NCI-H2171 treated with DMSO at 0.1 percent for 48 hours (cell line): ENCODE results near the gene UTS2.

Source experiments
- DNase-seq: peaks from one replicate; lab custom pipeline; 2025; lab: John Stamatoyannopoulos, UW

The UTS2 gene, protein sequence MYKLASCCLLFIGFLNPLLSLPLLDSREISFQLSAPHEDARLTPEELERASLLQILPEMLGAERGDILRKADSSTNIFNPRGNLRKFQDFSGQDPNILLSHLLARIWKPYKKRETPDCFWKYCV

DNA sequence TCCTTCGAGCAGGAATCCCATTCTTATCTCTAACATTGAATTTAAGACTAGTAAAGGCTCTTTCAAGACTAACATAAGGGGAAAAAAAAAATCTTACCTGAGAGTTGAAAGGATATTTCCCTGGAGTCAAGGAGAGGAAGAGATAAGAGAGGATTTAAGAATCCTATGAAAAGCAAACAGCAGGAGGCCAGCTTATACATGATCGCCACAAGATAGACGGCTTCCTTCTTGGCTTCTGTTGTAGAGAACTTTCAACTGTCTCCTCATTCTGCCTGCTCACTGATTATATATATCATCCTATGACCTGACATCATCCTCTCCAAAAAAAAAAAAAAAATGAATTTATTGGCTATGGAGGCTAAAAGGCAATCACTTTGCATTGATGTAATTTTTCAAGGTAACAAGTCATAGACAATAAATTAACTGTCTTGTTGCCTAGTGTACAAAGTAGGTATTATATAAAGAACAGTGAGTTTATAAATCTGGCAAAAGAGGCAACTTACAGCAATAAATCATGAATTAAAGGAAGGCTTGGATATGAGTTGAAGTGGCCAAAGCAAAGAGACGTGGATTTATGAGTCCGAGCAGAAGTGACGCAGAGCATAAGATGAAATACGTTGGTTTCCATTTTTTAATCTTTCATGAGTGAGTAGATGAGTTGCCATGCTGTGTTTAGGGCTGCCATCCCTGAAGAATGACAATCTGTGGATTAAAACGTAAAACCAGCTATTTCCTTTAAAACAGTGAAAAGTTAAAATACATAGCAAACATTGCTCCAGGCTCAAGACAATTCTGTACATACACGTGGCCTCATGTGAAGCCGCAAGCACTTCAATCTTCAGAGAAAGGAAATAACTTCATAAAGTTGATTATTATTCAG, at the start of gene UTS2:
TSS of gene UTS2 (minus strand) at position 262 of the 880 bp plus-strand sequence. CDS start at position 200, 62 bp downstream.
- DNase-seq, result no peak

DNA sequence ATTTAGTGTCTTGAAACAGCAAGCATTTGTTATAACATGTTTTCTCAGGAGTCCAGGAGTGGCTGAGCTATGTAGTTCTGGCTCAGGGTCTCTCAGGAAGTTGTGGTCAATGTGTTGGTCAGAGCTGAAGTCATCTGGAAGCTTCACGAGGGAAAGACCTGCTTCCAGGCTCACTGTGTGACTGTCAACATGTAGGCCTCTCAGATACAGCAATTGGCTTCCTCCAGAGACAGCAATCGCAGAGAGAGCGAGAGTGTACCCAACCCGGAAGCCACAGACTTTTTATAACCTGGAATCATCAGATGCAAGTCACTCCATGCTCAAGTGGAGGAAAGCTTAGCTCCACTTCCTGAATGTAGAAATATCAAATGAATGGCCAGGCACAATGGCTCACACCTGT, 46.9 kb upstream of the UTS2 start:
- no peak for DNase-seq

DNA sequence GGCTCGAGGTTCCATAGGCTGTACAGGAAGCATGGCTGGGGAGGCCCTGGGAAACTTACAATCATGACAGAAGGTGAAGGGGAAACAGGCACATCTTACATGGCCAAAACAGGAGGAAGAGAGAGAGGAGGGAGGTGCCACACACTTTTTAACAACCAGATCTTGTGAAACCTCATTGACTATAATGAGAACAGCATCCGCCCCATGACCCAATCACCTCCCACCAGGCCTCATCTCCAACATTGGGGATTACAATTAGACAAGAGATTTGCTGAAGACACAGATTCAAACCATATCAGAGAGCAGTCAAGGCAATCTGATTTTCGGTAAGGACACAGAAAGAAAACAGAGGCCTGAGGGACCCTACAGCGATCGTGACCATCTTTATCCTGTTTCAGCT, 46.1 kb upstream of the UTS2 start:
- DNase-seq, result no peak

DNA sequence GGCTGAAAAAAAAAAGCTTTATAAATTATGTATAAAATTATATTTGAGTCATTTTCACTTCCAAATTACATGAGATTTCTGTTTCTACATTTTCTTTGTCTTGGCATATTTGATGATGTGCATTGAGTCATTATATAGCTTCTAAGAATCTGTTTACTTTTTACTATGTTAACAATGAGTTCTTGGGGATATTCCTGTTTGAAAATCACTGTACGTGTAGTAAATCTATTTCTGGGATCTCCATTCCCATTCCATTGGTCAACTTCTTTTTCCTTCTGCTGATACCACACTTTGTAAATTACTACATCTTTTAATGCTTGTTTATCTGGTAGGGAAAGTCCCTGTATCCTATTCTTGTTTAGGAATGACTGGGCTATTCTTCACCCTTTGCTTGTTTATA, 44.1 kb upstream of the UTS2 start:
- no peak for DNase-seq

DNA sequence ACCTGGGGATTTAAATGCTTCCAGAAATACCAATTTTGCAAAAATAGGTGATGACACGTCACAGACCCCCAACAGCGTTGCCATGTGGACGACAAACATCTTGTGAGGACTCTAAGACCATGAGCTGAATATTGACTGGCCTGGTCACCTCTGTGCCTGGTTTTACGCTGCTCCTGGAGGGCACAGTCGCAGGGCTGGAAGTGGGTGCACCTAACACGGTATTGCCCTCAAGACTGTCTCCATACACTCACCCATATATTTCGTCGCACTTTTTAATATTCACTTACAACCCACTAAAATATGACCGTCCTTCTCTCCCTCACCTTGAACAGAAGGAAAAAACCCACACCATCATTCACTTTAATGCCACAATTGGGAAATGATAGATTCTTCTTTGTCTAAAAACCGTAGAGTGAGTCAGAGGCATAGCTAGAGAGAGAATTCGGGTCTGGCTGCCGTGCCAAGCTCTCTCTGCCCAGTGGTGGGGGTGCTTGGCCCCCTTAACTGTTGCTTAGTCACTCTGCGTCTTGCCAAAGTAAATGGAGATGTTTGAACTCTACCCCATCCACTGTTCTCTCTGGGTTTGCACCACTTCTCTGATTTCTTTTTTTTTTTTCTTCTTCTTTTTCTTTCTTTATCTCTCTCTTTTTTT, 40.8 kb upstream of the UTS2 start:
- no peak for DNase-seq

DNA sequence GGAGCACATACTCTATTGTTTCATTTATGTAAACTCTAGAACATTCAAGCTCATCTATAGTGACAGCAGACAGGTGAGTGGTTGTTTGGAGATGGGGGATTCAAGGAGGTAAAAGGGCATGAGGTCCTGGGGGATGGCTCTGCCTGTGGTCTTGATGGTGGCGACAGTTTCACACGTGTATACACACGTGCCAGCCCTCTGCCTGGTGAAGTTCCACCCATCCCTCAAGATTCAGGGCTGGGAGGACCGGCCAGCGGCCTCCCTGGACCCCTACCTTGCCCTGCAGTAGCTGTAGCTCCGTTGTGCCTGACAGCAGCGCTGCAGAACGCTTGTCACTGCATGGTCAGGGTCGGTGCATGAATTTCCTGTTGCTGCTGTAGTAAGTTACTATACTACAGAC, 38.9 kb upstream of the UTS2 start:
- DNase-seq, result no peak

DNA sequence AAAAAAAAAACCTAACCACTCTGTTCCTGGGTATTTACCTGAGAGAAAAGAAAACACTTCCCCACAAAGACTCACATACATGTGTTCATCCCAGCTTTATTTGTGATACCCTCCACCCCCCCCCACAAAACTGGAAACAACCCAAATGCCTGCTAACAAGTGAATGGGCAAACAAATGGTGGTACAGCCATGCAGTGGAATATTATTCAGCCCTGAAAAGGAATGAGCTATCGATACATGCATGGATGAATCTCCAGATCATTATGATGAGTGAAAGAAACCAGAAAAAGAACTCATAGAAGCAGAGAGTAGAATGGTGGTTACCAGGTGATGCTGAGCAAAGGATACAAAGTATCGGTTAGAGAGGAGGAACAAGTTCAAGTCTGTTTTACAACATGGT, 38.0 kb upstream of the UTS2 start:
- DNase-seq, result no peak

DNA sequence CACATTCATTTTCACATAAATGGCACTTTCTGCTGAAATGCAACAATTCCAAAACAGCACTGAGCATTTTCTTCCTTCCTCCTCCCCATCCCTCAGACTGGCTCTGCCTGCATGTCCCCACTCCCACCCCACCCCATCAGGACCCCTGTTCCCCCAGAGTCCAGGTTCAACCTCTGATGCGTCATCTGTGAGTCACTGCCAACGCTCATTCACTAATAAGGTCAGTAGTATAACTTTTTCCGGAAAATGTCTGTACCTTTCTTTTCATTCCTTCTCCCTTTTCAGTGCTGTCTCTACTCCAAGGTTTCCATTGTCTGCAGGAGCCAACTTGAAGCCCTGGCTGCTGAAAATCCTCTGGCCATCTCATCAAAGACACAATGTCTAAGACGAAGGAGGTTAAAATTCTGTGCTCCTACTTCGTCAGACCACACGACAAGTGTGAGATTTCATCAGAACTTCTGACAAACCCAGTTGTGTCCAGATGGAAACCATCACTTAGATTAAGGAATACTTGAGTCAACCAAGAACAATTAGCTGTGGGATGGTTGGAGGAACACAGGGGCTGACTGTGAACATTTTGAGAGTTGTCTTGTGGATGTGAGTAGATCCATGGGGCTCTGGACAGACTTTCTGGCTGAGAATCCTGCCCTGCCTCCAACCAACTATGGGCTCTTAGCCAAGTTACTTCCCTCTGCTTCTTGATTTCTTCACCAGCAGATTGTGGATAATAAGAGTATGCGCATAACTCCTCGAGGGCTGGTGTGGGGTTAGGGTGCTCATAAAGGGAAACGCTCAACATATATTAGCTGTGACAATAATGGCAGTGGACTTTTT, 35.6 kb upstream of the UTS2 start:
- no peak for DNase-seq

DNA sequence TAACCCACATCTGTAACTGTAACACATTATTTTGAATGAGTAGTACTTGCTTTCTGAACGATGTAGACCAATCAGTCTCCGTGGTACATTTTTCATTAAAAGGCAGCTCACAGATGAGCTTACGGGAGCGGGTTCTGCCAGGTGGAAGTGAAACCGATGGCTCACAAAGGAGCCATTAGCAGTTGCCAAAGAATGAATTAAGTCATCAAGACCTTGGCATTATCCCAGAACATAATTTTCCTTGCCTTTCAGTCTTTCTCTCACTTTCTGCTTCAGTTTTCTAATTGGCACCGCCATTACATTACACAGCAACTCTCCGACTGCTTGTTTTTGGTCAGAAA, 33.5 kb upstream of the UTS2 start:
- peak; percentile 45 for DNase-seq

DNA sequence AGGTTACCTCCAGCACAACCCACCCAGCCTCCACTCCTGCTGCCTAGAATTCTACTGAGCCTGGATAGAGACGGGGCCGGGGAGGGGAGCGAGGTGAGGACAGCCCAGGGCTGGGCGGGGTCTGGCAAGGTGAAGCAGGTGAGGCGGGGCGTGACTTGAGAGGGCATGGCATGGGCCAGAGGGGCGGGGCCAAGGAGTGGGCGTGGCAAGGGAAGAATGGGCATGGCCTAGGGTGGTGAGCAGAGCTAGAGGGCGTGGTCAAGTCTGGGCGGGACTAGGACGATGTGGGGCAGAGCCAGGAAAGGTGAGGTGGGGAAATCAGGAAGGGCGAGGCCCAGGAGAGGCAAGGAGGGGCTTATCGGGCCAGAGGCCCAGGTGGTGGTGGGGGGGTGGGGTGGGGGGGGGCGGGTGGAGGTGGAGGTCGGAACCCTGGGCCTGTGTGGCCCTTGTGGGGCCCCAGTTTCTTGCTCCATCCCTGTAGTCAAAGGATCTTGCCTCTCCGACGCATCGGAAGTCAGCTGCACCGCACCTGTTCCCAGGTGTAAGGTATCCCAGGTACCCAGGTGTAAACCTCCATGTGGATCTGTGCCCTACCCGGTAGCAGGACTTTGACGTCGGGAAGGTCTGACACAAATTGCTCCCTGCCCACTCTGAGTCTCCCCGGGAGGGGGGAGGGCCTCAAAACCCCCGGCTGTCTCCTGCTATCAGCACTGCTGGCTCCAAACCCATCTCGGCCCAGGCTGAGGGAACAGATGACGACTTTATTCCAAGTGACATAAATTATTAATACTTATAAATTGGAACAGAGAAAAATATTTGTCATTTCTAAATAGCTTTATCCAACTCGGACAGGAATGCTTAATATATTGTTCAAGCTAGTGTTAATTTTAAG, 32.9 kb upstream of the UTS2 start:
- peak; percentile 25 for DNase-seq

DNA sequence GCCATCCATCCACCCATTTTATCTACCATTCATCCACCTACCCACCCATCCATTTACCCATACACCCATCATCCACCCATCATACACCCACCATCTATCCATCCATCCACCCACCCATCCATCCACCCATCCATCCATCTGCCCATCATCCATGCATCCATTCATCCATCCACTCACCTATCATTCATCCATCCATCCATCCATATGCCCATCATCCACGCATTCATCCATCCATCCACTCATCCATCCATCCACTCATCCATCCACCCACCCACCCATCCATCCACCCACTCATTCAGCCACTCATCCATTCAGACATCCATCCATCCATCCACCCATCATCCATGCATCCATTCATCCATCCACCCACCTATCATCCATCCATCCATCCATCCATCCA, 31.9 kb upstream of the UTS2 start:
- DNase-seq, result no peak

DNA sequence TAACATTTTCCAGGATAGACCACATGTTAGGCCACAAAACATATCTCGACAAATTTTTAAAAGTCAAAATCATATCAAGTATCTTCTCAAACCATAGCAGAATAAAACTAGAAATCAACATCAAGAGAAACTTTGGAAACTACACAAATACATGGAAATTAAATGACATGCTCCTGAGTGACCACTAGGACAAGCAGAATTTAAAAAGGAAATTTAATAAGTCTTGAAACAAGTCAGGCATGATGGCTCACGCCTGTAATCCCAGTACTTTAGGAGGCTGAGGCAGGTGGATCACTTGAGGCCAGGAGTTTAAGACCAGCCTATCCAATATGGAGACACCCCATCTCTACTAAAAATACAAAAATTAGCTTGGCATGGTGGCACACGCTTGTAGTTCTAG, 26.4 kb upstream of the UTS2 start:
- DNase-seq, result no peak

DNA sequence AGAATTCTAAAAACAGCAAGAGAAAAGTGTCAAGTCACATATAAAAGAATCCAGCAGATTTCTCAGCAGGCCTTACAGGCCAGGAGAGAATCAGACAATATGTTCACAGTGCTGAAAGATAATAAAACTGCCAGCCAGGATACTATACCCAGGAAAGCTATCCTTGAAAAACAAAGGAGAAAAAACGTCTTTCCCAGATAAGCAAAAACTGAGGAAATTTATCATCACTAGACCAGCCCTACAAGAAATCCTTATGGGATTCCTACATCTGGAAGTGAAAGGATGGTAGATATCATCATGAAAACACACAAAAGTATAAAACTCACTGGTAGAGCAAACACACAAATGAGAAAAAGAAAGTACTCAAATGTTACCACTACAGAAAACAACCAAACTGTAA, 25.2 kb upstream of the UTS2 start:
- DNase-seq, result no peak

DNA sequence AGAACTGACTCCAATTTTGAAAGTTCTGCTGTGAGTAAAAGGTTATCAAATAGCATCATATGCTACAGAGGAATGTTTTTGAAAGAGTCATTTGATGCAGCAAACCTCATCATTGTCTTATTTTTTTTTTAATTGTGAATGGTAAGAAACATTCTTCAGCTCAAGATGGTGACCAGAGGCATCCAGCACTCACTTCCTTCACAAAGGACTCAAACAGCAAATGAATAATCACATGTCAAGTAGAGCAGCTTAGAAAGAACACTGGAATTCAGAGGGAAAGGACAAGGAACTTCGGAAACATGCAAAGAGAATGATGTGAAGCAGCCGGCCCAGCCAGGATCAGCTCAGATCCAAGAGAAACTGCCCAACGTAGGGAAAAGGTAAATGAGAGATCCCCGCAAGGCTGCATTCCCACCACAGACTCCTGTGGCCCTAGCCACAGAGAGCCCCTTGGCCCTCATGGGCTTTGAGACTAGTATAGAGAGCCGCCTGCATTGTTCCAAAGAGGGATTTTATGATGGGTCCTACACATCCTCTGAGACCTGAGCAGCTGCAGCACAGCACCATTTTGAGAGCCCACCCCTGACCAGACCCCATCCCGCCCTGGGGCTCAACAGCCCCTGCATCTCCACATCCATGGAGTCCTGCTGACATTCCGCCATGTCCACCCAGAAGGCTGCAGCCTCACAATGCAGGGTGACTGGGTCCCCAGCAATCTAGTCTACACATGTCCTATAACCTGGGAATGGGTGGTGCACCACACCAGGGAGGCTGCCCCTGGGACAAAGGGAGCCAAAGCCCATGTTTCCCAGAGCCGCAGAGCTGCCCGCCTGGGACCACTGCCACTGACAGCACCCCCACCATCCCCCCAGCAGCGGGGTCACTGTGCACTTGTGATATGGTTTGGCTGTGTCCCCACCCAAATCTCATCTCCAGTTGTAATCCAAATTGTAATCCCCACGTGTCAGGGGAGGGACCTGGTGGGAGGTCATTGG, 21.2 kb upstream of the UTS2 start:
- DNase-seq, result no peak

DNA sequence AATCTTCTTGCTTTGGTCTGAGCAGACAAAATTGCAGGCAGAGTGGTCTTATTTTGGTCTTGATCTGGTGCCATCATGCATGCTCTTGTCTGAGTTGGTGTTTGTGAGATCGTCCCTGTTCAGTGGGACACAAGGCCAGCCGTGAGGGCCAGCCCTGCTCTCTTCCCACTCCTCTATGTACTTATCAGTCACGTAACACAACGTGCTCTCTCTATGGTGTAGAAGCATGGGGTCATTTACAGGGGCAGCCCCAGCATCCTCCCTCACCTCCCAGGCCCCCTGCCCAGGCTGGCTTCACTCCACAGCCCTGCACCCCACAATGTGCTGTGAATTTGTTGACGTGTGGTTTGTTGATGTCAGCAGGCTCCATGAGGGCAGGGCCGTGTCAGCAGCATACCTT, 18.3 kb upstream of the UTS2 start:
- DNase-seq, result no peak

DNA sequence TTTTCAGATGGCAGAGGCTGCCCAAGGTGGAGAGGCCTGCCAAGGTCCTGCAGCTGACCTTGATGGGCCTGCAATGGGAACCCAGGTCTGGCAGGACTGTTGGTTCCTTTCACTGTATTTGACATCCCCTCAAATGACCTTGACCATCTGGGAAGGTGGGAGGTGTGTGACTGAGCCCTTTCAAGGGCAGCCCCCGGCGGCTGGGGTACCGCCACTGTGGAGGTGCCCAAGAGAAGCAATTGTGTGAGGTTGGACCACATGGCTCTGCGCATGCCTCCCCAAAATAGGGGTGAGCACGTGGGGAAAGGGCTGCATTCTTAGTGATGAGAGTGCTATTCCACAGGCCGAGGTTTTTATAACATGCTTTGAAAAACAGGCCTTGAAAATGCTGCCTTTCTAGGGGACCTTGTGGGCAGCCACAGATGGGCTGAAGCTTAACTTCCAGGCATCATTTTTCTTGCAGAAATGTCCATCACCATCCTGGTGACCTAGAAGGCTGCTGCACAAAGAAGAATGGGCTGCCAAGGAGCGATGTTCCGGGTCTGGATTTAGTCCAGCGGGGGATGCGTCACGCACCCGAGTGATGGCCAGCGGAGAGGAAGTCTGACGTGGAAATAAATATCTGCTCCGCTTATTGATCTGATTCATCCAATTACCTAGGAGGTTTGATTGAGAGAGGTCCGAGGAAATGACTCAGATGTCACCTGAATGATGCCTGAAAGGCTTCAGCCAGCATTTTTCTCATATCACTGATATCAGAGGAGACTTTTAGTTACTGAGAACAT, 16.5 kb upstream of the UTS2 start:
- no peak for DNase-seq

DNA sequence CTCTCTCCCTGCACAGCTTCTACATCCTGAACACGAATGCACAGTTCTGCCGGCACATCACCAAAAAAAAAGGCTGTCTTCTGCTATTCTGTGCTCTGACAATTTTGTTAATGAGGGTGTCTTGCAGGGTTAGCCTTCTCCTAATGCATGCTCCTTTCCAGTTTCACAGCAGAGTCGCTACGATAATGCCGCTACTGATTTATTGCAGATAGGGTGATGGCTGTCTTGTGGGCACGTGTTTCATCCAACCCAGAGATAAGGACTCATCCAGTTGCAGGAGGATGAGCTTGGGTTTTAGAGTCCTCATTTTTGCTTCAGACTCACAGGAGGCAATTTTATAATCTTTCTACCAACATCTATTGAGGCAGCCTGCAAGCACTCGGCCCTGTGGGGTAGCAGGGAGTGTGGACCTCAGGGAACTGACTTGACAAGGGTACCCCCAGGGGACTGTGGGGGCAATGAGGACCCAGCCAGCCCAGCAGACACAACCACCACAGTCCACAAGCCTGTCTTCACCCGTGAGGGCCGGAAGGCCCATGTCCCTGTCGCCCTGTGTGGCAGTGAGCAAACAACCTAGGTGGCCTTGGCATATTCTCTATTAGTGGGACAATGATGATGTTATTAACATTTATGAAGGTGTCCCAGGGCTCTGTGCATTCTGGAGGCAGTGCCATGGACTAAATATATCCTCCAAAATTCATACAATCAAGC, 15.4 kb upstream of the UTS2 start:
- DNase-seq, result no peak

DNA sequence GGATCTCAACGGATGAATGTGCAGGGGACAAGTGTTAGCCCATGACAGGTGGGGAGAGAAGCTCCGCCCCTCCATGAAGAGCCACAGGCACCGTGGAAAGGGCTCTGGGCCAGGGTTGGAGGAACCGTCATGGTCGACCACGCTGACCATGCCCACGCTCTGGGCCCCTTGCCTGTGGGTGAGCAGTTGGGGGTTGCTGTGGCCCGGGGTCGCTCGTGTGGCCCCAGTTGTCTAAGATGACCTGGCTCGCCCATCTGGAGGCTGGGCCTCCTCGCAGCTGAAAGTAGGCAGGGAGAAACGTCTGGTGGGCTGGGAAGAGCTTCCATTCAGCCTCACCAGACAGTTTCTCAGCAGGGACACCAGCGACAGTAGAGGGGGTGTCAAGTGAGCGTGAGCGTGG, 13.1 kb upstream of the UTS2 start:
- no peak for DNase-seq
